Endothelial cell of umbilical vein (primary cell): ENCODE measurements around the gene SGTA.

Source experiments
- EZH2 ChIP-seq: IDR thresholded peaks from 2 replicates; pipeline ENCODE4 v1.6.1; 2012; ENCODE audit warnings: borderline replicate concordance, low read depth, mild to moderate bottlenecking, moderate library complexity, low read length, inconsistent platforms; ENCODE audit not compliant: severe bottlenecking
- POLR2A ChIP-seq: IDR thresholded peaks from 2 replicates; pipeline ENCODE4 v1.6.1; 2012; ENCODE audit warnings: low read depth, mild to moderate bottlenecking, control low read depth, low read length
- POLR2AphosphoS5 ChIP-seq: IDR thresholded peaks from 2 replicates; pipeline ENCODE4 v1.6.1; 2012; ENCODE audit warnings: low read depth, mild to moderate bottlenecking, control low read depth, low read length, moderate library complexity; ENCODE audit not compliant: insufficient read depth
- TF ChIP-seq, protein P1 (sequence below), 2 donors: IDR thresholded peaks; 1 replicate in 1 of 2; 2 replicates in 1 of 2; pipeline ENCODE4 v1.5.1; 2011; ENCODE audit warnings: low read length in 2 of 2, mild to moderate bottlenecking in 2 of 2, moderate library complexity in 2 of 2, control low read depth in 1 of 2, inconsistent platforms in 1 of 2, low read depth in 1 of 2; ENCODE audit not compliant: insufficient read depth in 1 of 2; ENCODE audit errors: extremely low read depth in 1 of 2
- TF ChIP-seq, protein P2 (sequence below): IDR thresholded peaks from 2 replicates; pipeline ENCODE4 v1.6.1; 2011; ENCODE audit not compliant: insufficient read depth, insufficient read length

DNA sequence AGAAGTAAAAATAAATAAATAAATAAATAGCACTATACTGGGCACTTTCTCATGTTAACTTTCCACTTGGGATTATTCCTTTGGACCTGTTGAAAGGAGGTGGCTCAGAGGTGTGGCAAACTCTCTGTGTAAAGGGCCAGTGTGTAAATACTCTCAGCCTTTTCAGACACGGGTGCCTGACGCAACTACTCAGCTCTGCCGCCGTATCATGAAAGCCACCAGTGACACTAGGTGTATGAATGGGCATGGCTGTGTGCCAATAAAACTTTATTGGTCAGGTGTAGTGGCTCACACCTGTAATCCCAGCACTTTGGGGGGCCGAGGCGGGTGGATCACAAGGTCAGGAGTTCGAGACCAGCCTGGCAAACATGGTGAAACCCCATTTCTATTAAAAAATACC, 23.1 kb downstream of the SGTA start:
- TF ChIP-seq POLR2A: no peak
- TF ChIP-seq, protein P1, sequence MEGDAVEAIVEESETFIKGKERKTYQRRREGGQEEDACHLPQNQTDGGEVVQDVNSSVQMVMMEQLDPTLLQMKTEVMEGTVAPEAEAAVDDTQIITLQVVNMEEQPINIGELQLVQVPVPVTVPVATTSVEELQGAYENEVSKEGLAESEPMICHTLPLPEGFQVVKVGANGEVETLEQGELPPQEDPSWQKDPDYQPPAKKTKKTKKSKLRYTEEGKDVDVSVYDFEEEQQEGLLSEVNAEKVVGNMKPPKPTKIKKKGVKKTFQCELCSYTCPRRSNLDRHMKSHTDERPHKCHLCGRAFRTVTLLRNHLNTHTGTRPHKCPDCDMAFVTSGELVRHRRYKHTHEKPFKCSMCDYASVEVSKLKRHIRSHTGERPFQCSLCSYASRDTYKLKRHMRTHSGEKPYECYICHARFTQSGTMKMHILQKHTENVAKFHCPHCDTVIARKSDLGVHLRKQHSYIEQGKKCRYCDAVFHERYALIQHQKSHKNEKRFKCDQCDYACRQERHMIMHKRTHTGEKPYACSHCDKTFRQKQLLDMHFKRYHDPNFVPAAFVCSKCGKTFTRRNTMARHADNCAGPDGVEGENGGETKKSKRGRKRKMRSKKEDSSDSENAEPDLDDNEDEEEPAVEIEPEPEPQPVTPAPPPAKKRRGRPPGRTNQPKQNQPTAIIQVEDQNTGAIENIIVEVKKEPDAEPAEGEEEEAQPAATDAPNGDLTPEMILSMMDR (IDR thresholded peaks at IDR 0.05; ENCODE audit: extremely low read depth in 1 of 2, insufficient read depth in 1 of 2, low read depth in 1 of 2, low read length in 2 of 2): no peak
- TF ChIP-seq EZH2: no peak
- TF ChIP-seq POLR2AphosphoS5: no peak
- TF ChIP-seq, protein P2, sequence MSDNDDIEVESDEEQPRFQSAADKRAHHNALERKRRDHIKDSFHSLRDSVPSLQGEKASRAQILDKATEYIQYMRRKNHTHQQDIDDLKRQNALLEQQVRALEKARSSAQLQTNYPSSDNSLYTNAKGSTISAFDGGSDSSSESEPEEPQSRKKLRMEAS: no peak
